Peyer's patch (tissue), 4 donors: ENCODE results near the gene ZNF664.

Experiments used
- POLR2A ChIP-seq, 2 donors: fragments of 450-650 bp; IDR thresholded peaks; one replicate each; pipeline ENCODE4 v1.5.1; 2017; ENCODE audit warnings: antibody characterized with exemption in 2 of 2, mild to moderate bottlenecking in 2 of 2, moderate library complexity in 2 of 2
- TF ChIP-seq, protein P1 (sequence below), 6 experiments: fragments of 450-650 bp in 4 of 6; fragments of 200-600 bp in 2 of 6; sonication (generic) in 1 of 6; IDR thresholded peaks; one replicate each; pipeline ENCODE4 v1.5.1; 2017 to 2019; ENCODE audit warnings: antibody characterized with exemption in 6 of 6, mild to moderate bottlenecking in 3 of 6, moderate library complexity in 1 of 6

DNA sequence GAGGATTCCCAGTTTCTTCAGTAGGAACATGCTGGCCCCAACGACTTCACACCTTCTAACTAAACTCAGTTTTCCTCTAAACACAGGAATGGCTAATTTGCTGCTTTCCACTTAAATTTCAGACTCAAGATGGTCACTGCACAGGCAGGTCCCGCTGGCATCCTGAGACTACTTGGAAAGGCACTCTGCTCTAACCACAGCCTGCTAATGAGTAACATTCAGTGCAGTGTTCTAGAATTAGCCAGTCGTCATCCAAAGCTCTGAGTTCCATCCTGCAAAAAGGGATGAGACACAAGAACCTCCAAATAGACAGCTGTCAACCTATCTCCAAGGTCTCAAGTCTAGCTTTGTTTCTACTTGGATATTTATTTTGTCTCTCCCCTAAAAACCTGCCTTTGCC is 6.4 kb upstream of the ZNF664 start:
- TF ChIP-seq, protein P1, sequence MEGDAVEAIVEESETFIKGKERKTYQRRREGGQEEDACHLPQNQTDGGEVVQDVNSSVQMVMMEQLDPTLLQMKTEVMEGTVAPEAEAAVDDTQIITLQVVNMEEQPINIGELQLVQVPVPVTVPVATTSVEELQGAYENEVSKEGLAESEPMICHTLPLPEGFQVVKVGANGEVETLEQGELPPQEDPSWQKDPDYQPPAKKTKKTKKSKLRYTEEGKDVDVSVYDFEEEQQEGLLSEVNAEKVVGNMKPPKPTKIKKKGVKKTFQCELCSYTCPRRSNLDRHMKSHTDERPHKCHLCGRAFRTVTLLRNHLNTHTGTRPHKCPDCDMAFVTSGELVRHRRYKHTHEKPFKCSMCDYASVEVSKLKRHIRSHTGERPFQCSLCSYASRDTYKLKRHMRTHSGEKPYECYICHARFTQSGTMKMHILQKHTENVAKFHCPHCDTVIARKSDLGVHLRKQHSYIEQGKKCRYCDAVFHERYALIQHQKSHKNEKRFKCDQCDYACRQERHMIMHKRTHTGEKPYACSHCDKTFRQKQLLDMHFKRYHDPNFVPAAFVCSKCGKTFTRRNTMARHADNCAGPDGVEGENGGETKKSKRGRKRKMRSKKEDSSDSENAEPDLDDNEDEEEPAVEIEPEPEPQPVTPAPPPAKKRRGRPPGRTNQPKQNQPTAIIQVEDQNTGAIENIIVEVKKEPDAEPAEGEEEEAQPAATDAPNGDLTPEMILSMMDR (IDR thresholded peaks at IDR 0.05) = no peak
- TF ChIP-seq POLR2A (IDR thresholded peaks at IDR 0.05) = no peak
